ENCODE measurements around the gene APBA3.

APBA3 gene

GRCh38 chr19:3769494-3769893 lies 8.0 kb upstream of the APBA3 start:
- H4K20me1 ChIP-seq (ENCODE audit: insufficient read depth, low read length): no peaks in the 10 kb centered on the region
- TF ChIP-seq EZH2 (optimal IDR thresholded peaks at IDR 0.05; ENCODE audit: low read depth, low read length): no peak
- TF ChIP-seq EZH2phosphoT487 (IDR thresholded peaks at IDR 0.05; ENCODE audit: low read length): no peak
- TF ChIP-seq CTCF (IDR thresholded peaks at IDR 0.05; ENCODE audit: low read length): no peak
- DNase-seq: no peak
- H3K4me1 ChIP-seq (ENCODE audit: low read length): no peaks in the 10 kb centered on the region
- H3K9ac ChIP-seq (ENCODE audit: low read length): no peak overlapping the region
- H3K27me3 ChIP-seq (replicated peaks; ENCODE audit: insufficient read depth, low read length): peaks cover 14% of the 10 kb centered on the region
- no peak overlapping the region for H2AFZ ChIP-seq (ENCODE audit: low read length)
- no peaks in the 10 kb centered on the region for H3K36me3 ChIP-seq (replicated peaks; ENCODE audit: insufficient read depth, low read length)
- H3K9me3 ChIP-seq (replicated peaks; ENCODE audit: insufficient read depth, low read length): no peaks in the 10 kb centered on the region
- peaks cover 7% of the 10 kb centered on the region; the same call in 1 of the 2 replicates for H3K79me2 ChIP-seq (ENCODE audit: low read length)
- H3K4me2 ChIP-seq (ENCODE audit: low read depth, low read length): no peak overlapping the region
- H3K4me3 ChIP-seq (ENCODE audit: low read length): no peak overlapping the region
- no peaks in the 10 kb centered on the region for H3K9me2 ChIP-seq (replicated peaks; ENCODE audit: insufficient read depth, low read length)
- H3K27ac ChIP-seq (ENCODE audit: low read length): no peak overlapping the region
- no peaks in the 10 kb centered on the region for H3F3A ChIP-seq (ENCODE audit: insufficient read depth, low read length)

GRCh38 chr19:3768748-3769099 lies 7.2 kb upstream of the APBA3 start:
- no peak overlapping the region for H3K27ac ChIP-seq (ENCODE audit: low read length)

GRCh38 chr19:3768015-3768747 lies 6.7 kb upstream of the APBA3 start:
- no peaks in the 10 kb centered on the region for H3K36me3 ChIP-seq (replicated peaks; ENCODE audit: insufficient read depth, low read length)
- H3K27me3 ChIP-seq (replicated peaks; ENCODE audit: insufficient read depth, low read length): peaks cover 4% of the 10 kb centered on the region; the same call in 1 of the 2 replicates
- H3K9me3 ChIP-seq (replicated peaks; ENCODE audit: insufficient read depth, low read length): no peaks in the 10 kb centered on the region
- H3K4me3 ChIP-seq (ENCODE audit: low read length): no peak overlapping the region
- no peaks in the 10 kb centered on the region for H3K4me1 ChIP-seq (ENCODE audit: low read length)
- no peak overlapping the region for H3K27ac ChIP-seq (ENCODE audit: low read length)
- peaks cover 11% of the 10 kb centered on the region for H3K79me2 ChIP-seq (ENCODE audit: low read length)
- H3K9ac ChIP-seq (ENCODE audit: low read length): no peak overlapping the region
- no peaks in the 10 kb centered on the region for H3K9me2 ChIP-seq (replicated peaks; ENCODE audit: insufficient read depth, low read length)
- DNase-seq: no peak
- H3F3A ChIP-seq (ENCODE audit: insufficient read depth, low read length): no peaks in the 10 kb centered on the region
- no peak overlapping the region for H2AFZ ChIP-seq (ENCODE audit: low read length)
- no peak for TF ChIP-seq EZH2 (optimal IDR thresholded peaks at IDR 0.05; ENCODE audit: low read depth, low read length)
- no peak for TF ChIP-seq CTCF (IDR thresholded peaks at IDR 0.05; ENCODE audit: low read length)
- TF ChIP-seq EZH2phosphoT487 (IDR thresholded peaks at IDR 0.05; ENCODE audit: low read length): no peak
- H4K20me1 ChIP-seq (ENCODE audit: insufficient read depth, low read length): no peaks in the 10 kb centered on the region
- H3K4me2 ChIP-seq (ENCODE audit: low read depth, low read length): no peak overlapping the region

More at GRCh38 chr19:3768748-3769099, 7.2 kb upstream of the APBA3 start:
- no peaks in the 10 kb centered on the region for H3K4me1 ChIP-seq (ENCODE audit: low read length)
- no peak overlapping the region for H3K9ac ChIP-seq (ENCODE audit: low read length)
- no peak overlapping the region for H2AFZ ChIP-seq (ENCODE audit: low read length)
- H3K27me3 ChIP-seq (replicated peaks; ENCODE audit: insufficient read depth, low read length): peaks cover 6% of the 10 kb centered on the region; the same call in 1 of the 2 replicates
- peaks cover 7% of the 10 kb centered on the region; the same call in 1 of the 2 replicates for H3K79me2 ChIP-seq (ENCODE audit: low read length)
- no peaks in the 10 kb centered on the region for H3K9me3 ChIP-seq (replicated peaks; ENCODE audit: insufficient read depth, low read length)
- H4K20me1 ChIP-seq (ENCODE audit: insufficient read depth, low read length): no peaks in the 10 kb centered on the region
- TF ChIP-seq EZH2phosphoT487 (IDR thresholded peaks at IDR 0.05; ENCODE audit: low read length): no peak
- TF ChIP-seq CTCF (IDR thresholded peaks at IDR 0.05; ENCODE audit: low read length): no peak
- H3K36me3 ChIP-seq (replicated peaks; ENCODE audit: insufficient read depth, low read length): no peaks in the 10 kb centered on the region
- no peak overlapping the region for H3K4me2 ChIP-seq (ENCODE audit: low read depth, low read length)
- no peaks in the 10 kb centered on the region for H3F3A ChIP-seq (ENCODE audit: insufficient read depth, low read length)
- H3K9me2 ChIP-seq (replicated peaks; ENCODE audit: insufficient read depth, low read length): no peaks in the 10 kb centered on the region
- H3K4me3 ChIP-seq (ENCODE audit: low read length): no peak overlapping the region
- DNase-seq: no peak

All from MM.1S (cell line).